Measurements from ENCODE around the gene FBXW4.

The FBXW4 gene, protein sequence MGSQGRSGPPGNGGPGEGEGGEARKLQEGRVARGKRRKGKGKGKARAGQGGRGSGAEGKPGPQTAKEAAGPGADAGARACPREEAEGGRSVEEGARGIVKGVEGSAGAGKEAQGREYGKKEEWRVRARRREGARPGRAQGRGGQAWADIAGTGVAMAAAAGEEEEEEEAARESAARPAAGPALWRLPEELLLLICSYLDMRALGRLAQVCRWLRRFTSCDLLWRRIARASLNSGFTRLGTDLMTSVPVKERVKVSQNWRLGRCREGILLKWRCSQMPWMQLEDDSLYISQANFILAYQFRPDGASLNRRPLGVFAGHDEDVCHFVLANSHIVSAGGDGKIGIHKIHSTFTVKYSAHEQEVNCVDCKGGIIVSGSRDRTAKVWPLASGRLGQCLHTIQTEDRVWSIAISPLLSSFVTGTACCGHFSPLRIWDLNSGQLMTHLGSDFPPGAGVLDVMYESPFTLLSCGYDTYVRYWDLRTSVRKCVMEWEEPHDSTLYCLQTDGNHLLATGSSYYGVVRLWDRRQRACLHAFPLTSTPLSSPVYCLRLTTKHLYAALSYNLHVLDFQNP

DNA sequence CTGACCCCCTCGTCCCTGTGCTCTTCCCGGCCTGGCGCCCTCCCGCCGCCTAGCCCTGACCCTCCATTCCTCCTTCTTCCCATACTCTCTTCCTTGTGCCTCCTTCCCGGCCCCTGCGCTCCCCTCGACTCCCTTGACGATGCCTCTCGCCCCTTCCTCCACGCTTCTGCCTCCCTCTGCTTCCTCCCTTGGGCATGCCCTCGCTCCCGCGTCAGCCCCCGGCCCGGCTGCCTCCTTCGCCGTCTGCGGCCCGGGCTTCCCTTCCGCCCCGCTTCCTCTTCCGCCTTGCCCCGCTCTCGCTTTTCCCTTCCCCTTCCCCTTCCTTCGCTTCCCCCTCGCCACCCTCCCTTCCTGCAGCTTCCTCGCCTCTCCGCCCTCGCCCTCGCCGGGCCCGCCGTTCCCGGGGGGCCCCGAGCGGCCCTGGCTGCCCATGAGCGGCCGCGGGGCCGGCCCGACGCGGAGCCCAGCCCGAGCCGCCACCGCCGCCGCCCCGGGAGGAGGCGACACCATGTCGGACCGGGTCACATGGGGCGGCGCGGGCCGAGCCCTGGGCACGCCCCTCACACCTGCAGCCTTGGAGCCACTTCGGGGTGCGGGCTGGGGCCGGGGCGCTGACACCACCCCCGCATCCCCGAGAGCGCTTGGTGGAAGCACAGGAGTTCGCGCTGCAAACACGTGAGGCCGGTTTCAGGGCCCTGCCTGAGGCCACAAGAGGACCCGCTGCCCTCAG, at the start of gene FBXW4:
Gene FBXW4, minus strand, starts transcription at position 497 of the 730 bp plus-strand sequence. Its CDS starts 65 bp downstream, at position 432.
- peak; percentile 66 for DNase-seq

DNA sequence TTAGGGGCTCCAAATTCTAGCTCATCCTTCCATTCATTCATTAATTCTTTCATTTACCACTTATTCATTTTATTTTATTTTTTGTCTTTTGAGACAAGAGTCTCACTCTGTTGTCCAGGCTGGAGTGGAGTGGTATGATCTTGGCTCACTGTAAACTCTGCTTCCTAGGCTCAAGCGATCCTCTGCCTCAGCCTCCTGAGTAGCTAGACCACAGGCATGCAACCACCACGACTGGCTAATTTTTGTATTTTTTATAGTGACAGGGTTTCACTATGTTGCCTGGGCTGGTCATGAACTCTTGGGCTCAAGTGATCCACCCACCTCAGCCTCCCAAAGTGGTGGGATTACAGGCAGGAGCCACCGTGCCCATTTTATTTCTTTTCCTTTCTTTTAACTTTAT, 49.3 kb upstream of the FBXW4 start:
- DNase-seq, result no peak

DNA sequence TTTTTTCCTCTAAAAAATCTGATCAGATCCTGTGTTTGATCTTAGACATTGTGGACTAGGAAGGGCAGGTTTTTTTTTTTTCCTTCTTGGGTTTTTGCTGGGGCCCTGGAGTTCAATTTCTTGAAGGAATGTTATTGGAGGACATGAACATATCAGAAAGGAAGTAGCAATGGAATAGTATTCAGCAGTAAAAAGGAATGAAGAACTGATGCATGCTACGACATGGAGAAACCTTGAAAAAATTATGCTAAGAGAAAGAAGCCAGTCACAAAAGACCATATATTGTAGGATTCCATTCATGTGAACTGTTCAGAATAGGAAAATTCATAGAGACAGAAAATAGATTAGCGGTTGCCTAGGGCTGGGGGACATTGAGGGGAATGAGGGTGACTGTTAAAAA, 47.0 kb upstream of the FBXW4 start:
- DNase-seq, result no peak

DNA sequence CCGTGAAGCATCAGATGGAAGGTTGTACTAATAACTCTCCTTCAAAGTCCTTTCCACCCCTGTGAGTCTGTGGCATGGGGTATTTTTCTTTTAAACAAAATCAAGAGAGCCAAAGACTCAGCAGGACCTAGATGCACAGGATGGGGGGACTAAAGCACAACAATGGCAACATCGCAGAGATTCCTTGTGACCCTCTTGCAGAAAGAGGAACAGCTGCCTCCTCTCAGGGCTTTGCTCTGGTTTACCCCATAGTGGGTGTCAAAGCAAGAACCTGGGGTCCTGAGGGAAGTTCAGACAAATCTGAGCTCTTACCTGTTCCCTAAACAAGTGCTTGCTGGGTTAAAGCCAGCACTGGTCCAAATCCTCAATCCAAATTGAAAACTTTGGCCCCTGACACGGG, 41.7 kb upstream of the FBXW4 start:
- DNase-seq, result no peak

DNA sequence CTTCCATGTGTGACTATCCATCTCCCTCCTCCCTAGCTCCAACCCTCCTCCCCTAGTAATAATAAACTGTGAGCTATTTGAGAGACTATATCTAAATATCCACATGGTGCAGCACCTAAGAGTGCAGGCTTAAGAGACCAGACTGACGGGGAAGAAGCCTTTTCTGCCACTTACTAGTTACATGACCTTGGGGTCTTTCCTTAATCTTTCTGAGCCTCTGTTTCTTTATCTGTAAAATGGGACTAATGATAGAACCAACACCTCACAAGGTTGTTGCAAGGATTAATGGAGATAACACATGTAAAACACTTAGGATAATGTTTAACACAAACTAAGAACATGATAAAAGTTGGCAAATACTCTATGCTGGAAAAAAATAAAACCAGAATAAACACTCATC, 37.1 kb upstream of the FBXW4 start:
- DNase-seq, result no peak

DNA sequence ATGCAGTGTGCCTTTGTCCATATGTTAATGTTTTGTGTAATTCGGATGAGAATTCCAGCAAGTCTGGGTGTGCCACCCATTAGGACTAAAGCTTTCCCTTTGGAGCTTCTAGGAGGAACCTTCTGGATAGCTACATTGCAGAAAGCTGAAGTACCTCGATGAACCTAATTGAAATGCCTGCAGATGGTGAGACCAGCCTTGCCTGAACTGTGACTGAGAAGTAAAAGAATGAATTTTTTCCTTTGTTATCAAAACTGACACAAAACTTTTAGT, 31.1 kb upstream of the FBXW4 start:
- DNase-seq, result no peak

DNA sequence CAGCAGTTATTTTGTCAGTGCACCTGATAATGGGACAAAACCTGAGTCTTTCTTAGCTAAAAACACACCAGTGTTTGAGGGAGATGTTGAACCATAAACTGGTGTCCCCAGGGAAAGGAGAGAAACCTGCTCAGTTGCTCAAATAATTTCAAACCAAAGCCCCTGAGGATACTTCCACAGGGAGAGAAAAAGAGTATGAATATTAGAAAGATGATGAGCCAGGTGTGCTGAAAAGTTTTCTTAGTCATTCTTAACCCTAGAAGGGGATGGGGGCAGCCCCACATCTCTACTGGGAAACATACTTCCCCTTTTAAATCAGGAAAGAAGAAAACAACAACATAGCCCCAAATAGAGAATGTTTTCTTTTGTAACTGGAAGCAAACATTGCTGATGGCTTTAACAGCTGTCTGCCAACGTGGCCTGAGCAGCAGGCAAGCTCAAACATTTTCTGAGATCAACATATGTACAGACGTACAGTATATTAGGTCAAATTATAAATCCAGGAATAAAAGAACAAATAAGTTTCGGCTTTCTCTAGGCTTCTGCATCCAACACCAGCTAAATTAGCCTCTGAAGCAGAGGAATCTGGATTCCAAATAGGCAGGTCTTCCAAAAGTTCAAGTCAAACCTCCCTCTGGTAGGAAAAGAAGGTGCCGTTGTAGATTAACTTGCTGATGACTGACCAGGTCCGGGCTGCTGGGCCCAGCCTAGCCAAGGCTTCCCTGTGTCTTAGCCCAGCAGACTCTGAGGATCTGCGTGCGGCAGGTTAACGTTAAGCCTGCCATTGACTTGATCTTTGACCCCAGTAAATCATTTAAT, 30.5 kb upstream of the FBXW4 start:
- DNase-seq, result no peak

DNA sequence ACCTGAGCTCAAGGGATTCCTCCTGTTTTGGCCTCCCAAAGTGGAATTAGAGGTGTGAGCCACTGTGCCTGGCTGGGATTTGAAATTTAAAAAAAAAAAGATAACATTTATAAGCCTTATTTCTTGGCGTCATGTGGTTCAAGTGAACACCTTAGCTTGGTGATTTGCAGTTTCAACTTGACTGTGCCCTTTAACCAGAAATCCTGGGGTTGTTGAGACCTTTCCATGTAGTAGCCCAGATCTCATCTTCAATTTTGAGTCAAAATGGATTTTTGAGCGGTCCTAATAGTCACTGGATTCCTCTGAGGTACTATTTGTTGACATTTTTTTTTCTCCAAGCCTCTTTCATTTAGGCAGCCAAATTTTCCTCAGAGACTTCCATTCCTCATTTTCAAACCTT, 29.5 kb upstream of the FBXW4 start:
- peak; percentile 49 for DNase-seq

DNA sequence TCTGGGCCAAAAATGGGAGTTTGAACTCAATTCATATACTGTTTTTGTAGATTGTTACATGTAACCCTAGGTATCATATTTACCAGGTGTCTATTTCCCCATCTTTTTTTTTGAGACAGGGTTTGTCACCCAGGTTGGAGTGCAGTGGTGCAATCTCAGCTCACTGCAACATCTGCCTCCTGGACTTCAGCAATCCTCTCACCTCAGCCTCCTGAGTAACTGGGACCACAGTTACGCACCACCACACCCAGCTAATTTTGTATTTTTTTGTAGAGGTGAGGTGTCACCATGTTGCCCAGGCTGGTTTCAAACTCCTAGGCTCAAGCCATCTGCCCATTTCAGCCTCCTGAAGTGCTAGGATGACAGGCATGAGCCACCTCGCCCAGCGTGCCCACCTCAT, 28.2 kb upstream of the FBXW4 start:
- DNase-seq, result no peak

DNA sequence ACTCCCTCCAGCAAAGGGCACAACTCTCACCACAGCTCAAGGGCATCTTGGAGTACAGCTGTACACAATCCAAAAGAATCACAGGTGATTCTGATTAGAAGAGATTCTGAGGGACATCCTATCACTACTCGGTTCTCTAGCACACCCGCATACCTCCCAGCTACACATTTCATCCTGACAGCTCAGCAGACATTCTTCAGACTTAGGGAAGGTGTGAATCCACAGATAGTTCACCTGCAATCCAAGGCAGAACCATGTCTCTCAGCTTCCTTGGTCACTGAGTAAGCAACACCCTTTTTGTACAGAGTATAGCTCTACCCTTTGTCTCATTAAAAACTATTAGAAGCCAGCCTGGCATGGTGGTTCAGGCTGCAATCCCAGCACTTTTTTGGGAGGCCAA, 26.8 kb upstream of the FBXW4 start:
- DNase-seq, result no peak

DNA sequence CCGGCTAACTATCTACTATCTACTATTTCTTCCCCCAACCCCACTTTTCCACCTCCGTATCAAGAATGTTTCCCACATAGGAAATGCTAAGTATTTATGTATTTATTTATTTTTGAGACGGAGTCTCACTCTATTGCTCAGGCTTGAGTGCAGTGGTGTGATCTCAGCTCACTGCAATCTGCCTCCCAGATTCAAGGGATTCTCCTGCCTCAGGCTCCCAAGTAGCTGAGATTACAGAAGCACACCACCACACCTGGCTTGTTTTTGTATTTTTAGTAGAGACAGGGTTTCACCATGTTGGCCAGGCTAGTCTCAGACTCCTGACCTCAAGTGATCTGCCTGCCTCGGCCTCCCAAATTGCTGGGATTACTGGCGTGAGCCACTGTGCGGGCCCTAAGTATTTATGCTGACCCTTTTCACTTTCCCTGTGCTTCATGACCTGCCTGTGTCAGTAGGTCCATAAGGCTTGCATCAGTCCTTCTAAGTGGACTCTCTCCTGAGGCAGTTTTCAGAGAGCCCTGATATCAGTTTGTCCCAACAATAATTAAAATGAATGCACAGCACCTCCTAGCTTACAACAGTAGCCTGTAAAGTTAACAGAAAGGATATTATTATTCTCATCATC, 25.7 kb upstream of the FBXW4 start:
- DNase-seq, result no peak

DNA sequence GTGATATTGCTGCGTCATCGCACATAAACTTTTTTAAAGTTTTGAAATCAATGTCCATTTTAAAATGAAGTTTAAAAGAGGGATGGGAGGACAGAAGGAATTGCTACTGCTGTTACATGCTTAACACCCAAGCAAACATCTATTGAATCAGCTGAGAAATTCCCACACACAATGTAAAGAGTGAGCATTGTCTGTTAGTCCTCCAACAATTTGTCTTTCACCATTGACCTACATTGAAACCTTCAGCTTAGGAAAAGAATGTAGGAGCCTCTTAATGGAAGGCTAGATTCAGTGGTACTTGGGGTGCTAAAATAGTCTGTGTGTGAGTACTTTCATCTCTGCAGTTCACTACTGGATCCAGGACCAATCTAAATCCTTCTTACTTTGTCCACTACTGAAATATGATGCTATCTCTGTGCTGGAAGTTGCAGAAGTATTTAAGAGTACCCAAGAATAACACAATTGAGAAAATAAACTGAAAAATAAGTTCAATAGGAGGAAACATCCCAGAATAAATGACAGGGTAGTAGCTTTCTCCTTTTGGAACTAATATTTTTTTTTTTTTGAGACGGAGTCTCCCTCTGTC, 23.8 kb upstream of the FBXW4 start:
- no peak for DNase-seq

DNA sequence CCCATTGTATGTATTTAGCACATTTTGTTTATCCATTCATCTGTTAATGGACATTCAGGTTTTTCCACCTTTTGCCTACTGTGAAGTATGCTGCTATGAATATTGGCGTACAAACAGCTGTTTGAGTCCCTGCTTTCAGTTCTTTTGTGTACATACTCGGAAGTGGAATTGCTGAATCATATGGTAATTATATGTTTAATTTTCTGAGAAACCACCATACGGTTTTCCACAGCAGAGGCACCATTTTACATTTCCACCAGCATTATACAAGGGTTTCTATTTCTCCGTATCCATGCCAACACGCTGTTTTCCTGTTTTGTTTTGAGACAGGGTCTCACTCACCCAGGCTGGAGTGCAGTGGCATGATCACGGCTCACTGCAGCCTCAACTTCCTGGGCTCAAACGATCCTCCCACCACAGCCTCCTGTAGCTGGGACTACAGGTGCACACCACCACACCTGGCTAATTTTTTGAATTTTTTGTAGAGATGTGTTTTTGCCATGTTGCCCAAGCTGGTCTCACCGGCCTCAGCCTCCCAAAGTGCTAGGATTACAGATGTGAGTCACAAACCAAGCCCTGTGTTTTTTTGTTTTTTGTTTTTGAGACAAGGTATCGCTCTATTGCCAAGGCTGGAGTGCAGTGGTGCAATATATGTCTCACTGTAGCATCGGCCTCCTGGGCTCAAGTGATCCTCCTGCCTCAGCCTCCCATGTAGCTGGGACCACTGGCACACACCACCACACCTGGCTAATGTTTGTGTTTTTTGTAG, 22.1 kb upstream of the FBXW4 start:
- DNase-seq, result peak; percentile 82

DNA sequence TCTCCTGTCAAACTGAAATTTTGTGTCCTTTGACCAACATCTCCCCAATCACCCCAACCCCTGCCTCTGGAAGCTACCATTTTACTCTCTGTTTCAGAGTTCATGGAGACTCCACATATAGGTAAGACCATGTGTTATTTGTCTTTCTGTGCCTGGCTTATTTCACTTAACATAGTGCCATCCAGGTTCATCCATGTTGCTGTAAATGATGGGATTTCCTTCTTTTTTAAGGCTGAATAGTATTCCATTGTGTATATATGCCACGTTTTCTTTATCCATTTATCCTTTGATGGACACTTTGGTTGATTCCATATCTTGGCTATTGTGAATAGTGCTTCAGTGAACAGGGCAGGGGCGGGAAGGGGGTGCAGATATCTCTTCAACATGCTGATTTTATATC, 18.0 kb upstream of the FBXW4 start:
- DNase-seq, result no peak

DNA sequence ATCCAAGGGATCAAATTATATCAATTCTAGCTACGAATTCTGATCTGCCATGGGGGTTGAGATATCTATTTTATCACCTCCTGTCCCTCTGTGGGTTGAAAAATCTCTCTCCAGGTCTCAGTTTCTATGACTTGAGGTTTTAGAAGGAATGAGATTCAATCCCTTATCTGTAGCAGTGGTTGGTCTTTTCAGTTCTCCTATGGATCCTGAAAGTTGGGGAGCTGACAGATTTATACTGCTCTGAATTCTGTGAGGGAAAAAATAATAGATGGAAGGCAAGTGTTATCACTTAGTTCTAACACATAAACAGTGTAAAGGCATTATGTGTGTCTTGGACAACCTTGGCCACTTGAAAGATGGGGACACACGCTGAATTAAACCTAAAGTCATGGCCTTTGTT, 15.8 kb upstream of the FBXW4 start:
- no peak for DNase-seq

DNA sequence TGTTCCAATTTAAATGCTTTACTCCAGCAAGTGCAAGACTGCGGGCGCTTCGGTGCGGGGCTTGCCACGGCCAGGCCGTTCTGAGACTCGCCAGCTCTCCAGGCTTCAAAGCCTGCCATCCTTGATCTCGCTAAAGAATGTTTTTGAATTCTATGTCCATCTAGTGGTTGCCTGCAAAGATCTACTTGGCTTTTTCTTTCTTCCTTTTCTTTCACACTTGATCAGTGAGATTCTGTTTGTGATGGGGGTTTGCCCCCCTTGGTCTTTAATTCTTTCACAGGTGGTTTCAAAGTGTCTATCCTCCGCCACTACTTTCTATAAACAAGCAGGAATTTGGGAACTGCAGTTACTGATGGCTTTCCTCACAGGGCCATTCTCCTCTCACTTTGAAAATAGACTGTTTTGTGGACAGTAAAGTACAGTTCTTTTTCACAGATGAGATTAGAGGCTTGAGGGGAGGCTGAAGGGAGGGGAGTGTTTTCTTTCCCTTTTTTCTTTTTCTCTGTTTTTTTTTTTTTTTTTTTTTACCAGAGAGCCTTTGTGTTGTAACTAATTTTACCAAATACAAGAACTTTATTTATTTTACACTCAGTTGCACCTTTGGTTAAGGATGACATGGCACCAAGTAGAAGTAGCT, 15.2 kb upstream of the FBXW4 start:
- DNase-seq, result no peak

DNA sequence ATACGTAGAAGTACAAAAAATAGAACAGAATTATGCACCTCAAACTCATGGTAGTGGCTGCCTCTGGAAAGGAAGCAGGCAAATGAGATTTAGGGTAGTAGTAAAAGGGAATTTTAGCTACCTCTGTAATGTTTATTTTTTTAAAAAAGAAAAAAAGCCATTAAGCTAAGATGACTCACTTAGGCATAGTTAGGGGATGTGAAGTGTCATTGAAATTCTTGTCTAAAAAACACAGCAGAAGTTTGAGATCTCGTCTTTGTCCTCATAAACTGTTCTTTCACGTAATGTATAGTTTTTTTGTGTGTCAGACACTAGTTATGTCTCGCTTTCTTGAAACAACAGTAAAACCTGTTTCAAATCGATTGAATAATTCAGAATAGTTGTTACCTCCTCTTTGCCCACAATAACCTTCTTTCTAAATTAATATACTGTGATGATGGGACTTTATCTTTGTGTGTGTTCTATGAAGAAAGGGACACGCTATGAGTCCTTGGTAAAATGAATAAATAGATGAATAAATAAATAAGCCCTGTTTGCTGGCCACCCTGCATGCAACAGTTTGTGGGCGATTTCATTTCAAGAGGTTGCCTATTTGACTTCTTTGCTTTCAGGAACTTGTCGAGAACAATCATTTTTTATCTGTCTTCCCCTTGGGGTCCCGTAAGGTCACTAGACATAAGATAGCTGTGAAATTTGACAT, 14.5 kb upstream of the FBXW4 start:
- no peak for DNase-seq

DNA sequence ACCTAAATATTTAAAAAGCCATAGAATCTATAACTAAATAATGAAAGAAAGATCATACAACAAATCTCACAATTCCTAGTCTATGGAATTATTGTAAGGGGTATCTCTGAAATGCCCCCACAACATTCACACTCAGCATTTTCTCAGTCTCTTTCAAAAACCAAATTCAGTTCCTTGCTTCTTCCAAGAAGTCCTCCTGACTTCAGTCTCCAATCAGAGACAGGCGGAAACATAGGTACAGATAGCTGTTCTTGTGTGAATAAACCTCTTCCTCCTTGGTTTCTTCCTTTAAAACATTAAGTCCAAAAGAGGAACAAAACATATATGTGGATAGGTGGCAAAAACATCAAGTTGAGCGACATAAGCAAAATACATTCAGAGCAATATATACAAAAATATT, 13.9 kb upstream of the FBXW4 start:
- DNase-seq, result no peak

DNA sequence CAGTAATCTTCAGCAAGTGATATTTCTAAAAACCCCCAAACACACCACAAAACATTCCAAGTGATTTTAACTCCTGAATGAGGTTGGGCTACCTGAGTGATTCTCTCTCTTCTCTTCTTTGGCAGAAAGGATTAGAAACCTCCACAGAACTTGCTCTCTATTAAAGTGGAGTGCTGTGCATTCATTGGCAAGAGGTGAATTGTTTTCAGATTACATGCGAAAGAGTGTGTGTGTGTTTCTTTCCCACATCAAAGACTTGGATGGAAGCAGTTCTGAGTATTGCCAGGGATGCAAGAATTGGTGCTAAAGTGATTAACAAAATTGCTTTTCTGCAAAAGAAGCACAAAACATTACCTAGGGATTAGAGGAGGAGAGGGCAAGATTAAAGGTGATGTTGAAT, 13.1 kb upstream of the FBXW4 start:
- peak; percentile 18 for DNase-seq

DNA sequence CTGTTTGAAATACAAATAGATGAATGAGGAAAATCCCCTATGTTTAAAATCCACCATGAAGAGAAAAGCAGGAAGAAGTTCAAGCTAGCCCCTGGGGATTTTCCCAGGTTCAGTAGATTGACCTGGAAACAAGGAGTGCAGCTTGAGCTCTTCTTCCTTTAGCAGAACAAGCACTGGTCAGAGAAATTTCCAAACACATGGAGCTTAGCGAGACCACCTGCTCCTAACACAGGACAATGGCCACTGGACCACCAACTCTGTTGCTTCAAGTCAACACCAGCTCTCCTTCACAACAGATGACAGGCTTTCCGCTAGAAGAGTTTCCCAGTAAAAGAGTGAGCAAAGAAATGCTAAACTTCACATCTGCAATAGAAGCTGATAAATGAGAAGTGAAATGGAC, 9.4 kb upstream of the FBXW4 start:
- no peak for DNase-seq

DNA sequence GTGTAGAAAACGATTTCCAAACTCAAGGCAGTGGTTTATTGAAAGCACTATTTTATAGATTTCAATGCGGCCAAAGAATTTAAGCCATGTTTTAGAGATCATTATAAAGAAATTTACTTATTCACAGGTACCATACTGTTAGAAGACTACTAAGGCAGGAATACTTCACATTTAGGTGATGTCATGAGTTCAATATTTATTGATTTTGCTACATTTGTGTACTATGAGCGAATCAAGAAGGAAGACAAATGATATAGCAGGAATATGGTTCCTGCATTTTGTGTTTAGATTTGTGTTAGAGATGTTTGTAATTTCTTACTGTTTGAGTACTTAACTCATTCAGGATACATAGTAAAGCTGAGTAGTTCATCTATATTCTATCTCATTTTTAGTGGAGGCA, 1.7 kb upstream of the FBXW4 start:
- DNase-seq, result no peak
